GM19452 (cell line): Measurements from ENCODE around the gene MAPK8IP3.
A peak's percentile ranks its signal among the peaks of the same experiment; 100 is the strongest.

Source experiments
- ATAC-seq: cut with Tn5 transposase; IDR thresholded peaks from one replicate; pipeline ENCODE4 v1.9.1; 2021; ENCODE audit not compliant: unreplicated experiment

MAPK8IP3 gene

GRCh38 chr16:1705688-1706385, at the start of gene MAPK8IP3:
Gene MAPK8IP3, plus strand, starts transcription at chr16:1706195. Its CDS starts 145 bp downstream, at chr16:1706340.
- ATAC-seq, result peak; percentile 87

GRCh38 chr16:1656808-1657617, 49.0 kb upstream of the MAPK8IP3 start:
- ATAC-seq, result no peak

GRCh38 chr16:1657841-1658240, 48.2 kb upstream of the MAPK8IP3 start:
- no peak for ATAC-seq

- ATAC-seq, result no peak
Measured at GRCh38 chr16:1659031-1659430, 47.0 kb upstream of the MAPK8IP3 start.

GRCh38 chr16:1661826-1662225, 44.2 kb upstream of the MAPK8IP3 start:
- ATAC-seq, result no peak

GRCh38 chr16:1662543-1662942, 43.5 kb upstream of the MAPK8IP3 start:
- ATAC-seq, result no peak

- no peak for ATAC-seq
Measured at GRCh38 chr16:1665829-1666228, 40.2 kb upstream of the MAPK8IP3 start.

- no peak for ATAC-seq
Measured at GRCh38 chr16:1666316-1666715, 39.7 kb upstream of the MAPK8IP3 start.

GRCh38 chr16:1667271-1667670, 38.7 kb upstream of the MAPK8IP3 start:
- ATAC-seq, result no peak

- no peak for ATAC-seq
Measured at GRCh38 chr16:1667916-1668315, 38.1 kb upstream of the MAPK8IP3 start.

- no peak for ATAC-seq
Measured at GRCh38 chr16:1668612-1669319, 37.2 kb upstream of the MAPK8IP3 start.

GRCh38 chr16:1669698-1670097, 36.3 kb upstream of the MAPK8IP3 start:
- no peak for ATAC-seq

- no peak for ATAC-seq
Measured at GRCh38 chr16:1670371-1670770, 35.6 kb upstream of the MAPK8IP3 start.

- ATAC-seq, result no peak
Measured at GRCh38 chr16:1670866-1671265, 35.1 kb upstream of the MAPK8IP3 start.

- no peak for ATAC-seq
Measured at GRCh38 chr16:1673424-1674151, 32.4 kb upstream of the MAPK8IP3 start.

GRCh38 chr16:1674306-1674705, 31.7 kb upstream of the MAPK8IP3 start:
- ATAC-seq, result no peak

GRCh38 chr16:1674751-1675664, 31.0 kb upstream of the MAPK8IP3 start:
- ATAC-seq, result no peak

- ATAC-seq, result no peak
Measured at GRCh38 chr16:1676661-1677060, 29.3 kb upstream of the MAPK8IP3 start.

- no peak for ATAC-seq
Measured at GRCh38 chr16:1677339-1677738, 28.7 kb upstream of the MAPK8IP3 start.

- peak; percentile 95 for ATAC-seq
Measured at GRCh38 chr16:1677942-1678499, 28.0 kb upstream of the MAPK8IP3 start, which contains the start of gene JPT2. Gene JPT2, plus strand, starts transcription at chr16:1678279. Its CDS starts 34 bp downstream, at chr16:1678313.
